ENCODE results near the gene RASSF1.

RASSF1 gene

GRCh38 chr3:50342813-50343633 is 2.4 kb upstream of the RASSF1 start:
- DNase-seq (ENCODE audit: low read depth): no peak

GRCh38 chr3:50341996-50342650 is 1.5 kb upstream of the RASSF1 start:
- DNase-seq (ENCODE audit: low read depth): no peak

- DNase-seq (ENCODE audit: low read depth): no peak
Observed at GRCh38 chr3:50341537-50341936, 901 bp upstream of the RASSF1 start.

GRCh38 chr3:50340147-50340447 is 539 bp downstream of the RASSF1 start:
- no peak for DNase-seq (ENCODE audit: low read depth)

GRCh38 chr3:50339485-50340146 is 1.0 kb downstream of the RASSF1 start:
- DNase-seq (ENCODE audit: low read depth): no peak

- DNase-seq (ENCODE audit: low read depth): no peak
Observed at GRCh38 chr3:50338965-50339364, 1.7 kb downstream of the RASSF1 start.

- DNase-seq (ENCODE audit: low read depth): peak; percentile 99
Observed at GRCh38 chr3:50337175-50337861, 3.3 kb downstream of the RASSF1 start.

GRCh38 chr3:50336452-50337174 is 4.0 kb downstream of the RASSF1 start:
- no peak for DNase-seq (ENCODE audit: low read depth)

GRCh38 chr3:50334339-50335075 is 6.1 kb downstream of the RASSF1 start:
- DNase-seq (ENCODE audit: low read depth): no peak

GRCh38 chr3:50333744-50334328 is 6.8 kb downstream of the RASSF1 start:
- DNase-seq (ENCODE audit: low read depth): no peak

- no peak for DNase-seq (ENCODE audit: low read depth)
Observed at GRCh38 chr3:50331364-50331907, 9.2 kb downstream of the RASSF1 start.

- no peak for DNase-seq (ENCODE audit: low read depth)
Observed at GRCh38 chr3:50330330-50330729, 10.3 kb downstream of the RASSF1 start.

GRCh38 chr3:50327943-50328691 is 12.5 kb downstream of the RASSF1 start, which contains the start of gene TUSC2:
TSS of gene TUSC2 (minus strand) at chr3:50328223. CDS start at chr3:50328099, 124 bp downstream.
- peak; percentile 88 for DNase-seq (ENCODE audit: low read depth)

- no peak for DNase-seq (ENCODE audit: low read depth)
Observed at GRCh38 chr3:50327129-50327528, 13.5 kb downstream of the RASSF1 start.

- no peak for DNase-seq (ENCODE audit: low read depth)
Observed at GRCh38 chr3:50326182-50326541, 14.5 kb downstream of the RASSF1 start.

- DNase-seq (ENCODE audit: low read depth): no peak
Observed at GRCh38 chr3:50325497-50326181, 15.0 kb downstream of the RASSF1 start.

GRCh38 chr3:50325113-50325480 is 15.5 kb downstream of the RASSF1 start:
- no peak for DNase-seq (ENCODE audit: low read depth)

GRCh38 chr3:50324351-50325112 is 16.1 kb downstream of the RASSF1 start:
- DNase-seq (ENCODE audit: low read depth): no peak
